SKM-1 treated with dmso at 0.1 percent for 144 hours (cell line): ENCODE measurements around the gene F10.
"Not testable (repeated sequence)": the region's sequence is repeated elsewhere in the genome, so short reads cannot be mapped to it uniquely, and the experiment has no call there.

Experiments
- DNase-seq: peaks from one replicate; lab custom pipeline; 2025; ENCODE audit not compliant: unreplicated experiment; lab: John Stamatoyannopoulos, UW

The F10 gene

GRCh38 chr13:113151745-113152690 is 29.4 kb downstream of the F10 start:
- no peak for DNase-seq

DNA sequence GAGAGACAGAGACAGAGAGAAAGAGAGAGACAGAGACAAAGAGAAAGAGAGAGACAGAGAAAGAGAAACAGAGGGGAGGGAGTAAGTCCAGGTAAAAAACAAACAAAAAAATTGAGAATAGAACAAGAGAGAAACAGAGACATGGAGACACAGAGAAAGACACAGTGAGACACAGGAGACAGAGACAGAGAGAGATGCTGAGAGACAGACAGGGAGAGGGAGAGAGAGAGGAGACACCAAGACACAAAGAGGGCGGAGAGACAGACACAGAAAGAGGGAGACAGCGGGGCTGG is 30.0 kb downstream of the F10 start:
- no peak for DNase-seq

DNA sequence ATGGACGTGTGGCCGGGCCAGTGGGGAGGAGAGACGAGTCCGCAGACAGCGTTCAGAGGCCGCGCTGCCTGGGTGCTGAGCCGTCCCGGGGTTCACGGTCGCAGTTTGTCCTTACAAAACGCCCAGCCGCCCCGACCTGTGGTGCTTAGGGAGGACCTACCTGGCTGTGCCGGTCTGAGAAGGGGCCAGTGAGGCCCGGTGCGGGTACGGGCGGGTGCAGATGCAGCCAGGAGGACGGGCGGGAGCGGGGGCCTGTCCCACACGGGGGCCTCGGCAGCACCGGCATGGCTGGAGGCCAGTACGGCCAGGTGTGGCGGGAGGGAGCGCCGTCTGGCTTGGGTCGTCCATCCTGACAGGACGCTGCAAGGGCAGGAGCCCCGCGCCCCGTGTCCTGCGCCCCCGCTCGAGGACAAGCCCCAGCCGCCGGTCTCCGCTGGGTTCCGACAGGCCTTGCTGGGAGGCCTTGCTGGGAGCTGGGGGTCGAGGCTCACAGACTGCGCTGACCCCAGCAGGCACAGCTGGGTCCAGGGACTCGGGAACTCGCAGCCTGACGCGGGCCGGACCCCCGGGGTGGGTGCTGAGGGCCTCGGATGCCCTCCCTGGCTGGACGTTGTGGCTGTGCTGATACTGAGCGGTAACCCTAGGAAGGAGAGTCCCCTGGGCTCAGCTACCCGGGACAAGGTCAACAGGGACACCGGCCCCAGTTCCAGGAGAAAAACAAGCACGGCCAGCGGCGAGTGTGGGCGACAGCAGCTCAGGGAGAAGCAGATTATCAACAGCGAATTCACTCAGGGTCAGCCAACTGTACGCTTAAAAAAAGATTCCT is 30.6 kb downstream of the F10 start:
- DNase-seq, result no peak

DNA sequence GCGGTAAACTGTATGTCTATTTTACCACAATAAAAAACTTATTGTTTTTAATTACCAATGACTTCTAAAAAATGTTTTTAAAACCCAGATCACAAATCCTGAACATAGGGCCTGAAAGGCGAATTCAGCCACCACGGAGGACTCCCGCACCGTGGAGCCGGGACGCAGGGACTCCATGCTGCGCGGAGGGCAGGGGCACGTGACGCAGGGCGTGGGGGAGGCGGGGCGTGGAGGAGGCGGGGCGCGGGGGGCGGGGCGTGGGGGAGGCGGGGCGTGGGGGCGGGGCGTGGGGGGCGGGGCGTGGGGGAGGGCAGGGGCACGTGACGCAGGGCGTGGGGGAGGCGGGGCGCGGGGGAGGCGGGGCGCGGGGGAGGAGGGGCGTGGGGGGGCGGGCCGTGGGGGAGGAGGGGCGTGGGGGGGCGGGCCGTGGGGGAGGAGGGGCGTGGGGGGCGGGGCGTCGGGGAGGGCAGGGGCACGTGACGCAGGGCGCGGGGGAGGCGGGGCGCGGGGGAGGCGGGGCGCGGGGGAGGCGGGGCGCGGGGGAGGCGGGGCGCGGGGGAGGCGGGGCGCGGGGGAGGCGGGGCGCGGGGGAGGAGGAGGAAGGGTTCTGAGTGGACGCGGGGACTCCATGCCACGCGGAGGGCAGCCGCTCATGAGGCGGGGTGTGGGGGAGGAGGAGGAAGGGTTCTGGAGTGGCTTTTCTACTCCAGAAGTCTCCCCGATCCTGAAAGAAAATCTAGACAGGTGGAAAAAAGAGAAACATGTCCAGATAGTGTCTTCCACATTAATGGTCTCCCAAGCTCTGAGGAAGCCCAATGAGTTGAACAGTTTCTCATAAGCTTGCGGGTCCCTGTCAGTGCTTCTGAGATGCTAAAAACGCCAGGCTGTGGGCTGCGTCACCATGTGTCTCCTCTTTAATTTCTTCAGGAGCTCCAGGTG is 31.5 kb downstream of the F10 start:
- DNase-seq, result peak; percentile 21

- peak; percentile 1 for DNase-seq
These were observed 32.6 kb downstream of the F10 start for GRCh38 chr13:113155201-113155600.

GRCh38 chr13:113155982-113156655 is 33.5 kb downstream of the F10 start:
- DNase-seq, result no peak

DNA sequence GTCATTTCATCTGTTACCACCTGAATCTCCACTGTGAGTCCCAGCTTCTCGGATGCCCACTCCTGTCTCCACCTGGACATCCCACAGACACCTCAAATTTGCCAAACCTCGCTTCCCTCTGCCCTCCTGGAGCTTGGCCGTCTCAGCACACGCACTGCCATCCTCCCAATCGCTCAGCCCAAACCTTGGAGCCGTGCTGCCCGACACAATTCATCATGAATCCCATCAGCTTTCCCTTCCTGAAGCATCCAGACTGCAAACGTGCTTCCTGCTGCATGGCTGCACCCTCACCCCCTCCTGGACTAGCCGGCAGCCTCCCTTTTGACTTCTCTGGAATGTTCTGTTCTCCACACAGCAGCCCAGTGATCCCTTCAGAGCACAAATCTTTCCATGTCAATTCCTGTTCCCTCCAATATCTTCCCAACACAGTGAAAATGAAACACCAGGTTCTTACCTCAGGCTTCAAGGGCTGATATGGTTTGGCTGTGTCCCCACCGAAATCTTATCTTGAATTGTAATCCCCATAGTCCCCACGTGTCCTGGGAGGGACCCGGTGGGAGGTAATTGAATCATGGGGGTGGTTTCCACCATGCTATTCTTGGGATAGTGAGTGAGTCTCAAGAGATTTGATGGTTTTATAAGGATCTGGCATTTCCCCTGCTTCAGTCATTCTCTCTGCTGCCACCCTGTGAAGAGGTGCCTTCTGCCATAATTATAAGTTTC is 34.8 kb downstream of the F10 start:
- no peak for DNase-seq

DNA sequence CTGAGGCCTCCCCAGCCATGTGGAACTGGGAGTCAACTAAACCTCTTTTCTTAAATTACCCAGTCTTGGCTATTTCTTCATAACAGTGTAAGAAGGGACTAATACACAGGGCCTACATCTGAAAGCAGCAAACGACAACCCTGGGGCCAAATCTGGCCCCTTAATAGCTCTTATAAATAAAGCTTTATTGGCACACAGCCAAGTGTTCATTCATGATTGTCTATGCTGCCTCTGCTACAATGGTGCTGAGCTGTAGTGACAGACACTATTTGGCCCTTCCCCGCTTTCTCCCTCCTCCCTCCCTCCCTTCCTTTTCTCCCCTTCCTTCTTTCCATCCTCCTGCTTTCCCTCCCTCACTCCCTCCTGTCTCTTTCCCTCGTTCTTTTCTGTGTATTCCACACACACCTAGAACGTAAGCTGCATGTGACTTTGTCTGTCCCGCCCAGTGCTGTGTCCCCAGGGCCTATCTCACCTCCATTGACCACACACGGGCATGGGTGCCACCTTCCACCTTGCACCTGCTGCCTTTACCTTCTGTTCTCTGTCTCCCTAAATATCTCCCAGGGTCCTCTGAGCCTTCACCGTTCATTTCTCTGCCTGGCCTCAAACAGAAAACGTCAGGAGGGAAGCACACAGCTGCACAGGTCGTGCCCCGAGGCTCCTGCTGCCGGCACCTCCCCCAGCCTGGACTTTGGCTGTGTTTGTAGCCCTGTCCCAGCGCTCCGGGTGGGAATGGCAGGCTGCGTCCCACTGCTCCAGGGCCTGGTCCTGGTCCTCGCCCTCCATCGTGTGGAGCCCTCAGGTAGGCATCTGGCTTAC is 35.5 kb downstream of the F10 start, which contains the start of gene PROZ:
PROZ (plus strand) TSS at position 720 of the 819 bp plus-strand sequence; CDS start at position 733, 13 bp downstream.
- DNase-seq, result no peak

- DNase-seq, result no peak
These were observed 36.3 kb downstream of the F10 start for GRCh38 chr13:113158946-113159345.

- no peak for DNase-seq
These were observed 37.1 kb downstream of the F10 start for GRCh38 chr13:113159701-113160100.

GRCh38 chr13:113160983-113161382 is 38.4 kb downstream of the F10 start:
- no peak for DNase-seq

DNA sequence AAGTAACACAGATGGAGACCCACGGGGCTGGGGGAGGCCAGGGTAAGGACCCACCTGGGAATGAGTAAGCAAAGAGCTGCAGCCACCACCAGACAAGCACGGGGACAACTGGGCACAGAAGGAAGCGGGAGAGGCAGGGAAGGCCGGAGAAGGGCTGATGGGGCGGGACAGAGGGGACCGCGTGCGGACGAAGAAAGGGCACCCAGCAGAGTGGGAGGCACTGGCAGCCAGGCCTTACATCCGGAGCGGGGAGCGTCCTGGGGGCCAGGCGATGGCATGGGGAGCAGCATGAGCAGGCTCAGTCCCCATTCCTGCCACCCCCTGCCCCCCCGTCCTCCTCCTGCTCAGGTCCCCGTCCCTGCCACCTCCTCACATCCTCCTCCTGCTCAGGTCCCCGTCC is 38.8 kb downstream of the F10 start:
- DNase-seq, result no peak

DNA sequence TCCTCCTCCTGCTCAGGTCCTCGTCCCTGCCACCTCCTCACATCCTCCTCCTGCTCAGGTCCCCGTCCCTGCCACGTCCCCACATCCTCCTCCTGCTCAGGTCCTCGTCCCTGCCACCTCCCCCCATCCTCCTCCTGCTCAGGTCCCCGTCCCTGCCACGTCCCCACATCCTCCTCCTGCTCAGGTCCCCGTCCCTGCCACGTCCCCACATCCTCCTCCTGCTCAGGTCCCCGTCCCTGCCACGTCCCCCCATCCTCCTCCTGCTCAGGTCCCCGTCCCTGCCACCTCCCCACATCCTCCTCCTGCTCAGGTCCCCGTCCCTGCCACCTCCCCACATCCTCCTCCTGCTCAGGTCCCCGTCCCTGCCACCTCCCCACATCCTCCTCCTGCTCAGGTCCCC is 39.4 kb downstream of the F10 start:
- not testable (repeated sequence) for DNase-seq

GRCh38 chr13:113162783-113163685 is 40.4 kb downstream of the F10 start:
- no peak for DNase-seq

DNA sequence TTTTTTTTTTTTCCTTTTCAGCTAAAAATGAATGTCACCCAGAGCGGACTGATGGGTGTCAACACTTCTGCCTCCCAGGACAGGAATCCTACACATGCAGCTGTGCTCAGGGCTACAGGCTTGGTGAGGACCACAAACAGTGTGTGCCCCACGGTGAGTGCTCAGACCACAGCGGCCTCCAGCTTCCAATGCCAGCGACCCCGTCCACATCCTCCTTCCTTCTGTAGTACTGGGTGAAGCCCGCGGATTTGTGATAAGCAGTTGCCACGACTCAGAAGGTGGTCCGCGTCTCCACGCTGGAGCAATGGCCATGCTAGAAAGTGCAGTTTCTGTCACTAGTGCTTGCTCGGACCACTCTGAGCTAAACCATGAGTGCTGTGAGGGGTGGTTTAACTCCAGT is 41.9 kb downstream of the F10 start:
- DNase-seq, result no peak

DNA sequence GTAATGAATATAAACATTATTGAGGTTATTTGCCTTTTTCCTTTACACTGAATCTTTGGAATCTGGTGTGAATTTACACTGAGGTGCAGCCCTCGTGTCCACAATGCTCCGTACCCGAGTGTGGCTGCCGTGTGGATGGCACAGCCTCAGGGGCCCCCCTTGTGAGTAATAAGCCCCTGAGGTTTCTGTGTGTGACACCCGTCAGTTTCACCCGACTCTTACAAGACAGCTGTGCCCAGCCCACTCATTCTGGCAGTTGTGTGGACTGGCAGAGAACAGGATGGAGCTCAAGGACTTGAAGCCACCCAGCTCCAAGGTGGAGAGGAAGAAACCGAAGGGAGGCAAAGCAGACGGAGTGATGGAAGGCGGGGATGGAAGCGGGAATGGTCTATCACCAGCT is 43.7 kb downstream of the F10 start:
- DNase-seq, result no peak

GRCh38 chr13:113166681-113167080 is 44.1 kb downstream of the F10 start:
- no peak for DNase-seq

DNA sequence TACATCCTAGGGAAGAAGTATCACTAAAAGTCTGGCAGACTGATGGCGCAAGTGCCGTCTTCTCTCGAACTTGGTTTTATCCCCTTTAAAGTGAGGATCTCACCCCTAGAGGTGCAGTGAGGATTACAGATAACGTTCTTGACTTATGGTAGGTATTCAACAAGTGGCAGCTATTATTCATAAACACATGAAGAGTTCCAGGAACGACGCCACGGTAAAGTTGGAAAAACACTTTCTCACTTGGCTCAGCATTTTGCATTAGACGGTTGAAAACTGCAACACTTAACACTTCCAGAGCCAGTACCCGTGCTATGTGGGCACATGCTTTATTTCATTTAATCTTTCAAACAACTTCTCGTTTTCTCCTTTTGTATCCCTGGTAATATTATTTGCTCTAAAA is 44.6 kb downstream of the F10 start:
- DNase-seq, result no peak
